CD8-positive, alpha-beta memory T cell (primary cell): ENCODE measurements around the gene NSG1. TPM values are rescaled to one million over a fixed set of nuclear protein-coding genes. Genes with fewer than 3 reads are reported as not detected.
"Not testable (repeated sequence)": the region's sequence is repeated elsewhere in the genome, so short reads cannot be mapped to it uniquely, and the experiment has no call there.

Experiments
- CTCF ChIA-PET: fragments of 350-600 bp; sonication (Branson Sonifier 250); formaldehyde crosslinking; loops from one replicate; lab custom pipeline; 2021; ENCODE audit warnings: antibody characterized with exemption; lab: Charles Lee
- POLR2A ChIA-PET: fragments of 350-600 bp; sonication (Branson Sonifier 250); formaldehyde crosslinking; loops from one replicate; lab custom pipeline; 2021; ENCODE audit warnings: antibody characterized with exemption; lab: Charles Lee
- DNase-seq, 5 donors: peaks; one replicate each; pipeline versions ENCODE4 v3.0.0 to v3.0.0-alpha.2; 2020 to 2022; ENCODE audit warnings: mixed read lengths in 1 of 5
- H3K27ac ChIP-seq: one replicate; pipeline ENCODE4 v1.7.0; 2013; ENCODE audit warnings: low read depth, mild to moderate bottlenecking, low read length, moderate library complexity
- H3K27me3 ChIP-seq: 2 replicates; pipeline ENCODE4 v1.7.0; 2013; ENCODE audit warnings: low read length, mild to moderate bottlenecking; ENCODE audit not compliant: insufficient read depth, poor library complexity, severe bottlenecking
- H3K36me3 ChIP-seq: 2 replicates; pipeline ENCODE4 v1.7.0; 2013; ENCODE audit warnings: mild to moderate bottlenecking, low read length, moderate library complexity; ENCODE audit not compliant: insufficient read depth
- H3K4me1 ChIP-seq: 2 replicates; pipeline ENCODE4 v1.7.0; 2013; ENCODE audit warnings: mild to moderate bottlenecking, low read length, moderate library complexity; ENCODE audit not compliant: insufficient read depth
- H3K4me3 ChIP-seq: 2 replicates; pipeline ENCODE4 v1.7.0; 2013; ENCODE audit warnings: mild to moderate bottlenecking, low read length
- H3K9me3 ChIP-seq: 2 replicates; pipeline ENCODE4 v1.7.0; 2013; ENCODE audit warnings: mild to moderate bottlenecking, low read length
- H3K27ac Mint-ChIP-seq, 8 donors: one replicate each; pipeline ENCODE4 v1.8.0; 2020 to 2021; ENCODE audit warnings: mixed read lengths in 8 of 8, mild to moderate bottlenecking in 6 of 8, inconsistent platforms in 3 of 8, moderate library complexity in 3 of 8
- H3K27me3 Mint-ChIP-seq, 2 donors: one replicate each; pipeline ENCODE4 v1.8.0; 2020 to 2021; ENCODE audit warnings: mixed read lengths in 2 of 2, mild to moderate bottlenecking in 1 of 2, moderate library complexity in 1 of 2
- H3K36me3 Mint-ChIP-seq, 3 donors: one replicate each; pipeline ENCODE4 v1.8.0; 2020 to 2021; ENCODE audit warnings: mixed read lengths in 3 of 3, inconsistent platforms in 1 of 3, mild to moderate bottlenecking in 1 of 3
- H3K4me1 Mint-ChIP-seq, 3 donors: one replicate each; pipeline ENCODE4 v1.8.0; 2020 to 2021; ENCODE audit warnings: mixed read lengths in 3 of 3, inconsistent platforms in 1 of 3, mild to moderate bottlenecking in 1 of 3
- H3K4me3 Mint-ChIP-seq, 7 donors: one replicate each; pipeline ENCODE4 v1.8.0; 2020 to 2021; ENCODE audit warnings: mixed read lengths in 7 of 7, mild to moderate bottlenecking in 6 of 7, moderate library complexity in 4 of 7, inconsistent platforms in 2 of 7
- H3K9me3 Mint-ChIP-seq, 5 donors: one replicate each; pipeline ENCODE4 v1.8.0; 2020 to 2022; ENCODE audit warnings: mixed read lengths in 5 of 5, mild to moderate bottlenecking in 3 of 5, moderate library complexity in 2 of 5, inconsistent platforms in 1 of 5
- polyA plus RNA-seq: library from polyadenylated mRNA; unstranded; fragments of 300-500 nt; fragmentation: Illumina TruSeq; gene quantifications from one replicate; pipeline ENCODE4 v1.2.3, GENCODE V29; 2021
- total RNA-seq, 2 experiments: library from RNA; stranded (reverse); gene quantifications; one replicate each; pipeline ENCODE4 v1.2.3, GENCODE V29; 2021

Gene NSG1
- total and polyA plus RNA-seq, 3 experiments from 2014 or later, result 15.1 to 49.8 (median 16.3) TPM

DNA sequence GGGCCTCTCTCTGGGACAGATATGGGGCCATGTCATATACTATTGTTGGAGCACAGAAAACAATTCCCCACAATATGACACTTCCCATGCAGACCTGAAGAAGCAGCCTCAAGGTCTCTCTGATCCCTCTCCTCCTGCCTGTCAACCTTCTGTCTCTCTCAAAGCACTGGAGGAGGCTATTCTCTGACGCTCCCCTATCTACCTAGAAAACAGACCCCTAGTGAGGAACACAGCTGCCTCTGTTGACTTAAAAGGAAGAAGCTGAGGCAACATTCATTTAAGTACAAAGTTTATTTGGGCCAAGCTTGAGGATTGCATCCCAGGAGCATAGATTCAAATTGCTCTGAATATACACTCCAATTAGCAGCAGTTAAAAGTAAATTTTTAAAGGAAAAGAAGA lies 39.3 kb upstream of the NSG1 start:
- CTCF ChIA-PET, result interaction anchor here (1.6 to 4.5 kb wide), 3 partner anchors 12 to 96 kb away, joined by 3 to 21 read pairs (median 11); no protein-coding TSS in a partner anchor
- no peaks in the 10 kb centered on the region for H3K9me3 ChIP-seq
- Mint-ChIP-seq H3K36me3 (peaks cover 0 to 20% (median 9%) of the 10 kb centered on the region in 3 donors), H3K4me1 (peaks cover 23 to 52% (median 41%) of the 10 kb centered on the region in 3 donors), H3K27ac (peak overlapping the region in 7 of 8 donors; percentile 35 to 92 (median 62)), H3K9me3 (peaks cover 3 to 22% (median 9%) of the 10 kb centered on the region in 5 donors), H3K4me3 (peak overlapping the region in 4 of 7 donors; percentile 22 to 54 (median 36)), H3K27me3 (peaks cover 0 to 7% of the 10 kb centered on the region in 2 donors)
- no peak for DNase-seq
- H3K27me3 ChIP-seq, result no peaks in the 10 kb centered on the region
- no peaks in the 10 kb centered on the region for H3K36me3 ChIP-seq
- no peak overlapping the region for H3K27ac ChIP-seq
- H3K4me1 ChIP-seq, result peaks cover 22% of the 10 kb centered on the region
- H3K4me3 ChIP-seq, result no peak overlapping the region
- POLR2A ChIA-PET, result interaction anchor here (1.8 to 2.4 kb wide), 2 partner anchors 40 to 99 kb away, joined by 10 read pairs; partner anchors contain the start of genes NSG1 and TMEM128

GRCh38 chr4:4348585-4348984 lies 38.3 kb upstream of the NSG1 start:
- POLR2A ChIA-PET, result interaction anchor here (1.8 to 2.4 kb wide), 2 partner anchors 39 to 100 kb away, joined by 10 read pairs; partner anchors contain the start of genes NSG1 and TMEM128
- peak; percentile 13 to 86 (median 76) for DNase-seq
- not testable (repeated sequence) for H3K27ac ChIP-seq

GRCh38 chr4:4349867-4350266 lies 37.0 kb upstream of the NSG1 start:
- H3K9me3 ChIP-seq, result no peaks in the 10 kb centered on the region
- Mint-ChIP-seq H3K27me3 (peaks cover 0 to 7% of the 10 kb centered on the region in 2 donors), H3K9me3 (peaks cover 3 to 22% (median 9%) of the 10 kb centered on the region in 5 donors), H3K4me3 (no peak overlapping the region), H3K27ac (peak overlapping the region in 1 of 8 donors; percentile 92), H3K36me3 (peaks cover 0 to 20% (median 9%) of the 10 kb centered on the region in 3 donors), H3K4me1 (peaks cover 21 to 41% (median 33%) of the 10 kb centered on the region in 3 donors)
- no peak overlapping the region for H3K27ac ChIP-seq
- ChIA-PET POLR2A (no interaction called here), CTCF (interaction anchor here (1.1 kb wide), 1 partner anchor 14 kb away, joined by 3 read pairs; no protein-coding TSS in a partner anchor)
- H3K4me1 ChIP-seq, result peaks cover 22% of the 10 kb centered on the region
- no peak for DNase-seq
- H3K27me3 ChIP-seq, result no peaks in the 10 kb centered on the region
- H3K4me3 ChIP-seq, result no peak overlapping the region
- H3K36me3 ChIP-seq, result no peaks in the 10 kb centered on the region

More at GRCh38 chr4:4348585-4348984, 38.3 kb upstream of the NSG1 start:
- H3K27me3 ChIP-seq, H3K27me3 Mint-ChIP-seq, H3K36me3 ChIP-seq, H3K9me3 ChIP-seq, H3K4me3 ChIP-seq: not testable (repeated sequence)
- peak overlapping the region; percentile 62 to 96 (median 92) for H3K27ac Mint-ChIP-seq
- H3K4me3 Mint-ChIP-seq, result peak overlapping the region; percentile 14 to 84 (median 71)
- H3K36me3 Mint-ChIP-seq, result peaks cover 0 to 20% (median 9%) of the 10 kb centered on the region in 3 donors
- H3K9me3 Mint-ChIP-seq, result peaks cover 3 to 22% (median 9%) of the 10 kb centered on the region in 5 donors
- CTCF ChIA-PET, result interaction anchor here (0.8 to 4.5 kb wide), 8 partner anchors 9 to 176 kb away, joined by 3 to 21 read pairs (median 4); partner anchors contain the start of gene NSG1
- H3K4me1 ChIP-seq, result peaks cover 22% of the 10 kb centered on the region
- peaks cover 21 to 45% (median 33%) of the 10 kb centered on the region in 3 donors for H3K4me1 Mint-ChIP-seq

DNA sequence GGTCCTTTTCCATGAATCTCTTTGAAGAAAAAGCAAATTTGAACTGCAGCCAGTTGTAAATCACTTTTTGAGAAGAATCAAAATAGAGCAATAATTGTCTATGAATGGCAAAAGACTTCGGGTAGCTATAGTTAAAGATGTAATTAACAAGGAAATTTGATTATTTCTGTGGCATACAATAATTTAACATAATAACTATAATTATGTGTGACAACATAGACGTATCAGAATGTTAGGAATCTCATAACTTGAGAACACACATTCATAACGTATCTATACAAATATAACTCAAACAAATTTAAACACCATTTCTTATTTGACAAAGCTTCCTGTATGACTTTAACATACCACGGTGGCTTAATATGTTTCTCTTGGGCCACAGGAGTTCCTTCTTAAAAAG lies 36.0 kb upstream of the NSG1 start:
- Histone ChIP-seq H3K4me3 (no peak overlapping the region), H3K27ac (no peak overlapping the region), H3K4me1 (peaks cover 22% of the 10 kb centered on the region), H3K9me3 (no peaks in the 10 kb centered on the region), H3K27me3 (no peaks in the 10 kb centered on the region), H3K36me3 (no peaks in the 10 kb centered on the region)
- peaks cover 0 to 5% of the 10 kb centered on the region in 2 donors for H3K27me3 Mint-ChIP-seq
- DNase-seq, result no peak
- H3K9me3 Mint-ChIP-seq, result peaks cover 3 to 22% (median 9%) of the 10 kb centered on the region in 5 donors
- H3K4me3 Mint-ChIP-seq, result no peak overlapping the region
- ChIA-PET CTCF (interaction anchor here (1.1 kb wide), 1 partner anchor 15 kb away, joined by 3 read pairs; no protein-coding TSS in a partner anchor), POLR2A (no interaction called here)
- H3K4me1 Mint-ChIP-seq, result peaks cover 22 to 40% (median 35%) of the 10 kb centered on the region in 3 donors
- H3K36me3 Mint-ChIP-seq, result peaks cover 0 to 20% (median 9%) of the 10 kb centered on the region in 3 donors
- H3K27ac Mint-ChIP-seq, result no peak overlapping the region

DNA sequence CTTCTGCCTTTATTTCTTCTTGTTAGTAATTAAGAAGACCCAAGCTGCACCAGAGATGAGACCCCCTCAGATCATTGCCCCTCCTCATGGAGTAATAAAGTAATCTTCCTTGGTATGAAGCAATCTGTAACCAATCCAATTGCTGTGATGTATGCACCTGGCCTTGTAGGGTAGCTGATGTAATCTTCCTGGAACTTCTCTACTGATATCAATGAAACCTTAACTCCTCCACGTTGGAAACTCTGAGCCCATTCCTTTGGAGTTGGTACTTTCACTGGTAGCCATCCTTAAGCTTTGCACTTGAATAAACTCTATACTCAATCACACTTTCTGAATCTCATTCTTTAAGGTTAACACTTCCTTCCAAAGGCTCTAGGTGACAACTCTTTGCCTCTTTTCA lies 31.6 kb upstream of the NSG1 start:
- H3K4me3 ChIP-seq, result no peak overlapping the region
- Mint-ChIP-seq H3K27me3 (peaks cover 6 to 17% of the 10 kb centered on the region in 2 donors), H3K27ac (peak overlapping the region in 1 of 8 donors; percentile 21), H3K4me3 (no peak overlapping the region), H3K36me3 (no peaks in the 10 kb centered on the region), H3K9me3 (peaks cover 0 to 3% (median 0%) of the 10 kb centered on the region in 5 donors), H3K4me1 (peaks cover 1 to 12% (median 1%) of the 10 kb centered on the region in 3 donors)
- DNase-seq, result no peak
- ChIA-PET CTCF (interaction anchor here (1.0 to 1.2 kb wide), 2 partner anchors 11 to 95 kb away, joined by 3 read pairs; no protein-coding TSS in a partner anchor), POLR2A (no interaction called here)
- H3K4me1 ChIP-seq, result no peaks in the 10 kb centered on the region
- no peaks in the 10 kb centered on the region for H3K36me3 ChIP-seq
- H3K27ac ChIP-seq, result no peak overlapping the region
- no peaks in the 10 kb centered on the region for H3K9me3 ChIP-seq
- H3K27me3 ChIP-seq, result no peaks in the 10 kb centered on the region

DNA sequence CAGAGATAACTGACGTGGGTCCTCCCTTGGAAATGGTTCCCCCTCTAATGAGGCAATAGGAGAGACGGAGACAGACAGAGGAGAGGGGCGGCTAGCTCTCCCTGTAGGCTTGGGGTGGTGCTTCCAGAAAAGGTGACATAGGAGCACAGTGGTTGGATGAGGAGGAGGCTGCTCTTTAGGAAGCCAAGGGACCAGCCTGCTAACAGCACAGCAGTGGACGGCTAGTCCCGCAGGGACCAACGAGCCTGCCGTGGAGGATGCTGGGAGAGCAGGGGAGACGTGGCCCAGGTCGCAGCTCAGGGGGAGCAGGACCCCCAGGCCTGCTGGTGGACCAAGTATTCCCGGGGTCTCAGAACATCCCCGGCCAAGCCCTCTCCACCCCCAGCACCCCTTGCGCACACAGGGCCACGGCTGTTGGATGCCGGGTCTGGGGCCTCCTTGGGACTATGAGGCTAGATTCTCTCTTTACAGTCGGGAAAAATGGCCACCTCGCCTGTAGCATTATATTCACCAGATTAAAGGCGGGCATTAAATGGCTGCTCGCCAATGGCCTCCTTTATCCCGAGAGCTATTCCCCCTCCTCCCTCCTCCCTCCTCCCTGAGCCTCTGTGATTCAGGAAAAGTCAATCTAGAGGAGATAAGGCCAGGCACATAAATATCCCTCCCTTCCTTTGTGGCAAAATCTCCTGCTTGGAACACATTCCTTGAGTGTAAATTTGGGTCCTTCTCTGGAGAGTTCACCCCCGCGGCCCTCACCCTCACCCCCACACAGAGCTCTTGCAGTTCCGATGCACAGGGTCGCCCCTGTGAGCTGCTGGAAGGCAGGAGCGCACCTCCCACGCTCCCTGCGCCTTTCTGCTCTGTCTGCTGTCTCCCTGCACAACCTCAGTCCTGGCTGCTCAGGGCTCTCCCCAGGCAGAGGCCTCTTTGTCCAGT lies 30.5 kb upstream of the NSG1 start:
- Histone ChIP-seq H3K27ac (no peak overlapping the region), H3K27me3 (no peaks in the 10 kb centered on the region), H3K4me1 (no peaks in the 10 kb centered on the region), H3K9me3 (no peaks in the 10 kb centered on the region), H3K36me3 (no peaks in the 10 kb centered on the region), H3K4me3 (no peak overlapping the region)
- no peaks in the 10 kb centered on the region for H3K36me3 Mint-ChIP-seq
- ChIA-PET POLR2A (no interaction called here), CTCF (no interaction called here)
- peaks cover 0 to 3% (median 0%) of the 10 kb centered on the region in 5 donors for H3K9me3 Mint-ChIP-seq
- H3K4me3 Mint-ChIP-seq, result no peak overlapping the region
- peaks cover 11 to 20% of the 10 kb centered on the region in 2 donors for H3K27me3 Mint-ChIP-seq
- H3K27ac Mint-ChIP-seq, result no peak overlapping the region
- H3K4me1 Mint-ChIP-seq, result peaks cover under 1 to 7% (median 1%) of the 10 kb centered on the region in 3 donors
- no peak for DNase-seq

DNA sequence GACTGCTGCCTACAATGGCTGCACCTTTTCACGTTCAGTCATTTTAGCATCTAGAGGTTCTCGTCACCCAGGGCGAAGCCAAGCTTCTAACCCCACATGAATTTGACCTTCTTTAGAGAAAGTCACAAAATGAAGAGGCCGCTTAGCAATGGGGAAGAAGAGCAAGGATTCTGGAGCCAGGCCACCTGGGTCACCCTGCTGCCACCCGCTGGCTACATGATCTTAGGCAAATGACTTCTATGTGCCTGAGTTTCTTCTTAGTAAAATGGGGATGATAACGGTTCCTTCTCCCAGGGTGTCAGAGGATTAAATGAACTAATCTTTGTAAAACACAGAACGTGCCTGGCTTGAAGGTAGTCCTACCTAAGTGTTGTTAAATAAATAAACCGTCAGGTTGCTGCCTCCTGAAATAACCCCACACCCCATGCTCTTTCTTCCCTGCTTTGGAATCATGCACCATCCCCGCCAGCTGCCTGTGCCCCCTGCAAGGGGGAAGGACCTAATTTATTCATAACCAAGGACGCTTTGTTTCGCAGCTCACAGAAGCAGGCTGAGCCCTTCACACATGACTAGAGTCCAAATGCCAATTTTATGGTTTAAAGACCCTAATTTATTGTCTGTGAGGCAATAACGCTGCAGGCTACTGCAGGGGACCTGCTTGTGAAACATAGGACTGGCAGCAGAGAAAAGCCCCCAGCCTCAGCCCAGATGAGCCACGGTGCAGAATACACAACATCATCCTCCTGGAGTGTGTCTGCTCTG lies 28.6 kb upstream of the NSG1 start:
- Mint-ChIP-seq H3K36me3 (no peaks in the 10 kb centered on the region), H3K27ac (peak overlapping the region in 1 of 8 donors; percentile 63), H3K4me3 (no peak overlapping the region), H3K27me3 (peaks cover 11 to 30% of the 10 kb centered on the region in 2 donors), H3K9me3 (peaks cover 0 to 3% (median 0%) of the 10 kb centered on the region in 5 donors), H3K4me1 (peaks cover 4 to 11% (median 8%) of the 10 kb centered on the region in 3 donors)
- no peaks in the 10 kb centered on the region for H3K36me3 ChIP-seq
- ChIA-PET CTCF (interaction anchor here (1.2 to 1.3 kb wide), 2 partner anchors 10 to 26 kb away, joined by 3 to 4 read pairs; no protein-coding TSS in a partner anchor), POLR2A (no interaction called here)
- no peaks in the 10 kb centered on the region for H3K4me1 ChIP-seq
- H3K27me3 ChIP-seq, result no peaks in the 10 kb centered on the region
- H3K4me3 ChIP-seq, result no peak overlapping the region
- no peak for DNase-seq
- H3K9me3 ChIP-seq, result no peaks in the 10 kb centered on the region
- H3K27ac ChIP-seq, result no peak overlapping the region
